Esophagus squamous epithelium (tissue), 4 donors: ENCODE data around the gene ATP2A3.

ENCODE experiments used
- CTCF ChIP-seq, 6 experiments: fragments of 450-650 bp in 4 of 6; fragments of 200-600 bp in 2 of 6; sonication (generic) in 2 of 6; IDR thresholded peaks; one replicate each; pipeline ENCODE4 v1.5.1; 2016 to 2019; ENCODE audit warnings: antibody characterized with exemption in 6 of 6, mild to moderate bottlenecking in 4 of 6, moderate library complexity in 4 of 6
- POLR2A ChIP-seq, 4 donors: fragments of 450-650 bp; IDR thresholded peaks; one replicate each; pipeline ENCODE4 v1.6.1; 2017; ENCODE audit warnings: antibody characterized with exemption in 4 of 4, mild to moderate bottlenecking in 4 of 4, moderate library complexity in 3 of 4

DNA sequence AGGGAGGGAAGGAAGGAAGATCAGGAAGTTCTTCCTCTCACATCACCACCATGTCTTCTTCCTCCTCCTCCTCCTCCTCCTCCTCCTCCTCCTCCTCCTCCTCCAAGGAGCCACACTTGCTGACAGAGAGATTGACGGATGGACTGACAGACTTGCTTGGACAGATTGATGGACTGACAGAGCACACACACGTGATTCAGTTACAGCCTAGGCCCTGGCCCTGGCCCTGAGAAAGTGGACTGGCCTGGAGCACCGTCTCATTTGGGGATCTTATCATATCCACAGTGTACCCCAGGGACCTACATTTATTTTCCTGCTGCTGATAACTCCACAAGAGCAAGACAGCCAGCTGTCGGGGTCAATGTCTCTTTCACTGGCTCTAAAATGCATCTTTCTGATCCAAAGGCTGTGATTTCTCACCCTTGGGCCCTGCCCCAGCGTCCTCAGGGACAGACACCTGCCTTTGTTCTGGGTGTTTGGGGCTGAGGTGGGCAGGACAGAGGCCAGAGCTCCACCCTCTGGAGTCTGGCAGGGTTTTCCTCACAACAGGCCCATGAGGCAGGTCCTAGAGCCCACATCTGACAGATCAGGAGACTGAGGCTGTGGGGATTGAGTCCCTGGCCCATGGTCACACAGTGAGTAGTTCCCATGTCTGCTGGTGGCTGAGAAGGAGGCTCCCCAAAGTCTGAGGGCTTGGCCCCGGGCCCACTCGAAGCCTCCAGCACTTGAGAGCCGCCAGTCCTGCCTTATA, 45.7 kb downstream of the ATP2A3 start:
- TF ChIP-seq CTCF (IDR thresholded peaks at IDR 0.05): no peak
- no peak for TF ChIP-seq POLR2A (IDR thresholded peaks at IDR 0.05)
